GM19455 (cell line): Measurements from ENCODE around the gene UNC80.

ENCODE experiments used
- ATAC-seq: cut with Tn5 transposase; IDR thresholded peaks from one replicate; pipeline ENCODE4 v1.9.1; 2021; ENCODE audit not compliant: unreplicated experiment

UNC80 gene

DNA sequence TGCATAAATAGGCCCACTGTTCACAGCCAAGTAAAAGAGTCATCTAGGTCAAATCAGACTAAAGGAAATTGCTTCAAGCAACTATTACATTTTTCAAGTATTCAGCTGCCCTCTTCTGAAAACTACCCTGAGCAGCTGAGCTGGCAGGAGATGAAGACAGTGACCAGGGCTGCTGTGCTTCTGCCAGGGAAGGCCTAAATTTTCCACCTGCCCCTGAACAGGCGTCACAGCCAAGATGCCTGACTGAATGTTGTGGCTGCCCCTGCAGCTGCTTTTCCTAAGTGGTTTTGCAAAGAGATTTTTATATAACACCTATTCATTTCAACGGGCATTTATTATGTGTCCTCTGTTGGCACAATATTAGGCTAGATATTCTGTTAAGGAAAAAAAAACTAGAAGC lies 134.1 kb downstream of the UNC80 start:
- no peak for ATAC-seq

DNA sequence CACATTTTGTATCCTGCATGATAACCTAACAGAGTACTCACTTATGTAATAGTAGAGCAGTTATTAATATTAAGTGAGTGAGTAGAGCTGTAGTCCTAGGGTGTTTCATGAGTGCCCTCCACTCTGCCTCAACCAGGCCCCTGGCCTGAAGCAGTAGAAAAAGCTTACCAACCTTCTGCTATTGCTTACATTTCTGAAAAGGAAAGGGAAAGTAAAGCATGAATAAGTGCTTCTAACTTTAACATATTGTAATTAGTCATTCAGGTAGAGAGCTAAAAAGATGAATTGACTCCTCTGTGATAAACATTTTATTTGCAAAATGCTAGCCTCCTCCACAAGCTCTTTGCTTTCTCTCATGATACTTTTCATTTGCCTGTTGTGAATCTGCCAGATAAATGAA lies 136.1 kb downstream of the UNC80 start:
- ATAC-seq: no peak

DNA sequence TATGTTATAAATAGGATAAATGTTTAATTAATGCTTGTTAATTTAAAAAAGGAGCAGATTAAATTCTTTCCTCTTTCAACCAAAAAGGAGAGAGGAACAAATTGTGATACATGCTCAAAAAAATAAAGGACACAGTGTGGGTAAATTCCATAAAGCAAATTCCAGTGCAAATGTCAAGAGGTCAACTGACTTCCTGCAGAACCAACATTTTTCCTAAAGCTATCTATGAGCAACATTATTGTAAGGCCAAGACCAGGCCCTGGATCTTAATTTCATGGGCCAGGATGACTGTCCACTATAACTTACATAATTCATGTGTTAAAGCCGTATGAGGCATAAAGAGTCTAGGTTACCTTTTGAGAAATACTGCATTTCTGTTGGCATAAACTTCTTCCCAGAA lies 136.9 kb downstream of the UNC80 start:
- ATAC-seq: no peak

DNA sequence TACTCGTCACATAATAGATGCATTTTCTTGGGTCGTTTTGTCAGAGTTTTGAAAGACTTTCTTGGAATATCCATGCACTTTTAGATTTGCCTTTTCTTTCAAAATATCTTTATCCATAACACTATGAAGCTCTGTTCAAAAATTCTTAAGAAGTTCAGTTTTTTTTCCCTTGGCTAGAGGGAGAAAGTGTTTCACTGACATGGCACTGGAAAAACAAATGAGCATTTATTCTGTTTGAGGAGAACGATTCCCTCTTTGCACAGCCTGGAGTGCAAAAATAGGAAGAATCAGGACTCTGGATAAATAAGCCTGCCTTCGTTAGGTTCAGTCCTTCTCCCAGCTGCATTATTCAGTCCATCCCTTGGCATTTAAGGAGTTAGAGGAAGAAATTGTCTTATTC lies 139.9 kb downstream of the UNC80 start:
- ATAC-seq: no peak

DNA sequence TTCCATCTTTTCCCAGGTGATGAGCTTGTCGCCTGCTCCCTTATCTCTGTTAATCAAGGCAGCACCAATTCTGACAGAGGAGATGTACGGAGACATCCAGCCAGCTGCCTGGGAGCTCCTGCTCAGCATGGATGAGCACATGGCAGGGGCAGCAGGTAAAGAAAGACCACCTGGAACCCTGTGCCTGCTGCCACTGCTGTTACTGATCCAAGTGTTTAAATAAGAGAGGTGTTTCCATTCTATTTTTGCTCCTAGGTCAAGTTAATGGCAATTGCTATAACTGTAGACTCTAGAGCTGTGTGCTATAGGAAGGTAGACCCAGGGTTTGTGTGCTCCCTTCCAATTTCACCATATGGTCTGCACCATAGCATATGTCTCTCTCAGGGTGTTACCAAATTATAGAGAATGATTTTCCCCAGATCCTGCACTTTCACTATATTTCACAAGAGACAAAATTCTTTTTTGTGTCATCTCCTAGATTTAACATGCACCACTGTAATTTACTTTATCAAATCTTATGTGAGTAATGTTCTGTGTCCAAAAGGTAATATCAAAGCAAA lies 142.2 kb downstream of the UNC80 start:
- ATAC-seq: no peak

DNA sequence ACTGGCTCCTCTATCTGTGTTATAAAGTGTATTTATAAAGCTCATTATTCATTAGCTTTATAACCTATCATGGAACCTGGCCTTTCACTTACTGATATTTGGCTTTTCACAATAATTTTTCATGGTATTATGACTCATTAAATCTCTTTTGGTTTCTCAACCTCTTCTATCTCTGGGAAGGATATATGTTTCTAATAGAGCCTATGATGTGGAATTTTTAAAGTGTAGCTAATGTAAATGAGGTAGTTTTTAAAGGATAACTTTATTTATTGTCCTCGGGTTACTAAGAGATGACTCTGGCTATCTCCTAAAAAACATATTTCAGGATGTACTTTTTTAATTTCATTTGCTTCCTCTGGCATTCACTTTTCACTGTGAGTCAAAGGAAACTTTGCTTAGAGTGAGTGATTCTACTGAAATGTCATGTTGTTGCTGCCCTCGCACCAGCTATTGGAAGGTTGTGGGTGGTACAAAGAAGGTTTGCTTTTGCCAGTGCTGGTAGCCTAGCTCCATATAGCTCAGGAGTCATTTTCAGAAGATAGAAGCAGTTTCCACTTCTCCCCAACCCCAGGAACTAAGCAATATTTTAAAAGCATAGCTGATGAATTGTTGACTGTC lies 145.6 kb downstream of the UNC80 start:
- no peak for ATAC-seq

DNA sequence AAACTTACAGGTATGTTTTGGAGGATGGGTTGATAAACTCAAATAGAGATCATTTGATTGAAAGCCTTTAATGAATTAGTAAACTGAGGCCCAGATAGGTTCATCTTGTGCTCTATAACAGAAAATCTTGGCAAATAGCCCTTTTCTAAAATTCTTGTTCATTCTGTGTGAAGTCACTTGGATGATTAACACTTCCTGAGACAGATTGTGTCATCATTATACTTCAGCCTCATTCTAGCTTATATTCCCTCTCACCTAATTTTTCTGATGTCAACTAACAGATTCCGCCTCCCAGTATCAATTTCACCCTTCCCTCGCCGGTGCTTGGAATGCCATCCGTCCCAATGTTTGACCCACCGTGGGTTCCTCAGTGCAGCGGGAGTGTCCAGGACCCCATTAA lies 146.6 kb downstream of the UNC80 start:
- ATAC-seq: no peak

DNA sequence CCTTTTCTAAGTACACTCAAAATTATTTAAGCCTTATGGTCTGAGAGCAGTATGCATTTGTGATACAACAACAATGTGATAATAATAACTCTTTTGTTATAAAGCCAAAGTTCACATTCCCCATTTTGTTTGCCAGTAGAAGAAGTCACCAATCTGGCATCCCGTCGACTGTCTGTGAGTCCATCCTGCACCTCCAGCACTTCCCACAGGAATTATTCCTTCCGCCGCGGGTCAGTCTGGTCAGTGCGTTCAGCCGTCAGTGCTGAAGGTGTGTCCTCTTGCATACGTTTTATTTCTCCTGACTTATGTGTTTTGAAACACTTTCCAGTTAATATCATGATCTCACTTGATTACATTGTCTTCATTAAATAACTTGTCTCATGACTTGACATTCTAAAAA lies 150.5 kb downstream of the UNC80 start:
- ATAC-seq: no peak

DNA sequence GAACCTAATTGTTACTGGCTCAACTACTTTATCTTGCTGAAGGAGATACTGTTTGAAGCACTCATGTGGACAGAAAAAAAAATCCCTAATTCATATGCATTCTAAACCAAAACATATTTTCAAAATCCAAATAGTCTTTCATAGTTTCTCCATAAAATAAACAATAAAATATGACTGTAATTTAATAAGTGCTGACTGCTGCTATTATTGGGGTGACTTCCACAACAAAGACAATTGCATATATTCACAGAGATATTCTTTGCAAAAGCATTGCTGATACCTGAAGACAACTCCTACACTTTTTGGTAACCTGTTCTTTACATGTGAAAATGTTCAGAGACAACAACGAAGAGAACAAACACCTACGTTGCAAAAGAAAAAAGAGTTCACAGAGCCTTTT lies 157.7 kb downstream of the UNC80 start:
- ATAC-seq: no peak

DNA sequence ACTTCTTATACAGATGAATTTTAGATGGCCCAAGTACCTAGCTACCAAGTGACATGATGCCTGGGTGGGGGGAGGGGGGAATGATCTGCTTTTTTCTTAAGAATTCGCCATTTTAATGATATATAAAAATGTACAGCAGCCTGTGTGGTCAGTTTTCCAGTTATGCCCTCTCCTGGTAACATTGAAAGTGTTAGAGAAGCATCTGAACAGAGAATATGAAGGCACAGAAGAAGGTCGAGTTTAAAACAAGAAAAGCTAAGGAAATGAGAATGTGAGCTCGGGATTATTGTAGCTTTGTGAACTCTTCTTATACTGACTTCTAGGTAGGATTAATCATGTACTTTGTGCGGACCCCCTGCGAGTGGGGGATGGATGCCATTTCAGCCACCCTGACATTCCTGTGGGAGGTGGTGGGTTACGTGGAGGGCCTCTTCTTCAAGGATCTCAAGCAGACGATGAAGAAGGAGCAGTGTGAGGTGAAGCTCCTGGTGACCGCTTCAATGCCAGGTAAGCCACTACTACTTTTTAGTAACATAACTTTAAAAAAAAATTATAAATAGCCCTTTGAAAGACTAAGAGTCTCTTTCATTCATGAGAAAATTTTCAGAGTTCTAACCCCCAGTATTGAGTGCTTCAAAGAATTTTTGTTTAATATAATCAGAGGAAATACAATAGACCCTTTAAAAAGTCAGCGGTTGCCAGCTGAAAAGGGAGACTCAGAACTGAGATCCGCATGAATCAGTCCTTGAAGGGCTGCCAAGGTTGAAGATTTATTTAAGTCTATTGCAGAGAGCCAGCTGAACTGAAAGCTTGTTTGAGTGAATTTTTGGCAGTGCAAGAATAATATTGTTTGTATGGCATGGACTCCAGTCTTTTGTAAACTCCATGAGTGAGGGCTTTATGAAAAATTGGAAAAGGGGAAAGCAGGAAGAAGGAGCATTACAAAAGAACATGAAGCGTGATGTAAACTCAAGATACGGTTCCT lies 162.2 kb downstream of the UNC80 start:
- ATAC-seq: no peak

DNA sequence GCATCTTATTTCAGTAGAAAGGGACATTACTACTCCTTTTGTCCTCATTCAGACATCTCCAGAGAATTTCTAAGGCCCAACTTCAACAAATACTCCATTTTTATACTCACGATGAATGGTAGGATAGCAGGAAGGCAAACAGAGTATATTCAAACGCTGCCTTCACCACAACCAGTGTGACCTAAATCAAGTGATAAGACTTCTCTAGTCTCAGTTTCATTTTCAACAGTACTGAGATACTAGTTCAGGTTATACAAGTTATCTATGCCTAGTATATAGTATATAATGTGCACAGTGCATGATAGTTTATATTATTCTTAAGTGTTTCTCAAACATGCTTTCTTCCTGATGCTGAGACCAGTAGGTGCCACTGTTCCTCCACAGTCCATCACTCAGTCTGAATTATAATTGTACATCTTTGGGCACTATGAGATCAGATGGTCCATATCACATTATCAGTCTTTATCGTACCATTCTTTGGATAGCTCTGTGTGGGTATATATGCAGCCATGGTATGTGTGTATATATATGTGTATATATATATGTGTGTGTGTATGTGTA lies 164.6 kb downstream of the UNC80 start:
- no peak for ATAC-seq

DNA sequence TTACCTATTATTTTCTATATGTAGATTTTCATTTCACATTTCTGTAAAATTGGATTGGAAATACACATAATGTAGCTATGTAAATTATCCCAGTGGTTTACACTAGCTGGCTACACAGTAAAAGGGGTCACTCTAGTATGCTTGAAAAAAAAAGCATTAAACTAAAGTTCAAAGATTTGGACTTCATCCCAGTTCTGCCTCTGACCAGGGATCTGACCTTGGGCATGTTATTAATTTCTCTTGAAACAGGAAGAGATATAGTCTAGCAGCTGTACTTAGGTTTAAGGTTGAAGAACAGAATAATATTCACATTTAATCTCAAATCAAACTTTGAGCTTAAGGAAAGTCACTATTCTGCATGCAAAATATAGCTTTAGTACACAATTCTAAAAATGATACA lies 166.3 kb downstream of the UNC80 start:
- ATAC-seq: no peak

DNA sequence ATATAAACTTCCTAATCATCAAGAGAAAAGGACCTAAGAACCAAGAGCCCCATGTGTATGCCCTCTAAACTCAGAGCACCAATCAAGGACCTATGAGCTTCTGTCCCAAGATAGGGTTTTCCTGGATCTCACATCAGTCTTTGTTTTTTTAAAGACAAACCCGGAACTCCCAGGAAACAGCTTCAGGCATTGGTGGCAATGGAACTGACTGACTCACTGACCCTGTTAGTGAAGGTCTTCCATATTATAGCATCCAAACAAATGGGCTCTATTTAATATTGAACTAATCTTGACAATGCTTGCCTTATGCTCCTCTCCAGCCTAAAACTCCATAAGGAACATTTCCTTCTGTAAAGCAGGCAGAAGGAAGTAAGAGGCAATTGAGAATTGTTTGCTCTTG lies 167.3 kb downstream of the UNC80 start:
- ATAC-seq: no peak

DNA sequence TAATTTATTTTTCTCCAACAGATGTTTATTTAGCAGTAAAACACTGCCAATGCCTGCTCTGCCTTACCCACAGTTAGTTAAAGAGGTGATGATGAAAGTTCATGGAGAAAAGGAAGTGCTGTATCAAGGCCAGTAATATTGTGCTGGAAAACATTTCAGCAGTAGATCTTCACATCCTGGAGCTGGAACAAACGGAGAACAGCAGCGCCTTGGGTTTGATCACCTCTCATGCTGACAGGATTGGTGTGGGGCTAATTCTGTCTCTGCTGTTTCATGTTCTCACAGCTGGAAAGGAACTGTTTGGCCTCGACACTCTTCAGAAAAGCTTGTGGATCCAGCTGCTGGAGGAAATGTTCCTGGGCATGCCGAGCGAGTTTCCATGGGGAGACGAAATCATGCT lies 169.3 kb downstream of the UNC80 start:
- no peak for ATAC-seq

DNA sequence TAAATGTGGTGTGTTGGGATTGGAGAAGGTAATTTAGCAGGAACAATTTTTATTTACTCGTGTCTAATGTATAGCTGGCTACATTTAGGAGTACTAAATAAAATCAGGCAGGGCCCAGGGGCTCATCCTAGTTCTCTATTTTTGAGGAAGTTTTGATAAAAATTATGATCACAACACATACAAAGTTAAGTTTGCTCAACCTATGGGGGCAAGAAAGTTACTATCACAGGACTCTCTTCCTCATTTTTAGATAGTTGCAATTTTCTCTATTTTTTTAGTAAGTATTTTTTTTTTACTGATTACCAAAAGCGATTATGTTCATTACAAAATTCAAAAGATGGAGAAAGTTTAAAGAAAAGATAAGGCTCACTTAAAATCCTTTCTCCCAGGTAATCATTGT lies 170.8 kb downstream of the UNC80 start:
- no peak for ATAC-seq

DNA sequence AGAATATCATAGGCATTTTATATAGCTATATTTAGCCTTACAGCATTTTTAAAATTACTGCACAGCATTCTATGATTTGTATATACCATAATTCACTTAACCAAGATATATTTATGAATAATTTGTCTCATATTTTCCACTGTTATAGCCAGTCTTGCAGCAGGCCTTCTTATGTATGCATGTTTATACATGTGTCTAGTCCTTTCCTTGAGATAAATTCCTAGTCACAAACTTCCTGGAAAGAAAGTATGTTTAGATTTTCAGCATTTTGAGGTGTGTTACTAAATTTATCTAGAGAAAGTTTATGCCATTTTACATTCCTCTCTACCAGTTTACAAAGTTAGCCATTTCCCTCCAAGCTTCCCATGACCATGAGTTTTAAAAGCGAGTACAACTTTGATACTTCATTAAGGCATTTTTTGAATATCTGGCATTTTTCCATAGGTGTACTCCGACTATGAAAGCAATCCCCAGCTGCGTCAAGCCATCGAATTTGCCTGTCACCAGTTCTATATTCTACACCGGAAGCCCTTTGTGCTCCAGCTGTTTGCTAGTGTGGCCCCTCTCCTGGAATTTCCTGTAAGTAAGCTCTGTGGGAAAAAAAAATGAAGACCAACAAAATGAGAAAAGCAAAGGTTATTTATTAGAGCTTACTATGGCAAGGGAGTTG lies 171.4 kb downstream of the UNC80 start:
- ATAC-seq: no peak

DNA sequence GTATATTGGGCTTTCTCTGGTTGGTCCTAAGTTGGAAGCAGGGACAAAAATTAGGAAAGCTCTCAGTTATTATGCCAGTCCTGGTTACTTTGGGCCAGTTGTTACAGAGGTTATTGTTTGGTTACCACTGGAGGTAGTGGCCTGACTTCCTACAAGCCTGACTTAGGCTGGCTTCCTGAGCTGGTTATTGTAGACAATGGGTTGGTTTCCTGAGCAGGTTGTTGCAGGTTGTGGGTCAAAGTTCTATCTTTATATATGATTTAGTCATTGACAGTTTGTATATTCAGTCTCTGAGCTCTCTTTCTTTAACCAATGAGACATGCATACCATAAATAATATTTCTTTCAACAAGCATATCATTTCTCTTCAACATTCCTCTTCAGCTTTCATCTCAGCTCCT lies 172.1 kb downstream of the UNC80 start:
- no peak for ATAC-seq

DNA sequence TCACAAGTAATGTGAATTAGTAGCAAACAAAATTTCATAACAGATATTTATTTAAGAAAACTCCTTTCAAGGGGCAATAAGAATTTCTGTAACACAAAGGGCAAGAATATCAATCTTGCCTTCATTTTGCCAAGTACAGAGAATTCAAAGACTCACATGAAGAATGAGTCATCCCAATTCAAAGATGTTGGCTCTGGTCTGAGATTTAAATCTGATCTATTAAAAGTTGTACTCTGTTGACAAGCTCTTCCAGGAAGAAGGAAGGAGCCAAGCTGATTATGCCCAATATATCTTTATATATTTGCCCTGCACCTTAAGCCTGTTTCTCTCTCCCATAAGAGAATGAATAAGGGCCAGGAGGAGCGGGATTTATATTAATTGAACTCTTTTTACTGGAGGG lies 174.9 kb downstream of the UNC80 start:
- no peak for ATAC-seq

DNA sequence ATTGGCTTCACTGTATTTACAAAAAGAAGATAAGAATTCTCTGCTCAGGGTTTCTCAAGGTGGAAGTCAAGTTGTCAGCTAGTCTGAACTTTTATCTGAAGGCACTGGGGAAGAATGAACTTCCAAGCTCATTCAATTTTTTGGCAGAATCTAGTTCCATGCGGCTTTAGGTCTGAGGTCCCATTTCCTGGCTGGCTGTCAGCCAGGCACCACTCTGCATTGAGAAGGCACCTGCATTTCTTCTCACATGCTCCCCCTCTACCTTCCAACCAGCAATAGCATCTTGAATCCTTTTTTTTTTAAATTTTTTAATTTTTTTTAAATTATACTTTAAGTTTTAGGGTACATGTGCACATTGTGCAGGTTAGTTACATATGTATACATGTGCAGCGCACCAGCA lies 184.6 kb downstream of the UNC80 start:
- ATAC-seq: no peak

DNA sequence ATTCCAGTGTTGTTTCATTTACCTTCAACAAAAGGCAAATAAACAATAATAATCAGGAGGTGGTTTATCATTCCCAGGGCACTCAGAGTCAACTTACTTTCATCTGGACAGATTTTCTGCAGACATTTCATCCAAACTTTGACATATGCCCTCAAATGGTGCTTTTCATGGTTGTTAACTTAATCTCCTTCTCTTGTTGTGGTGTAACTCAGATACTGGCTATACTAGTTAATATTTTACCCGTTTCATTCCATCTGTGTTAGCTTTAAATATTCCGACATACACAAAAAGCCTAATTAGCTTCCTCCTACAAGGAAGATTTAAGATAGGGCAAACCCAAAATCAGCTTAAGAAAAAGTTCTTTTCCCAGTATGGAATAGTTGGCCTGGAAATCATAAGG lies 186.4 kb downstream of the UNC80 start:
- ATAC-seq: no peak

DNA sequence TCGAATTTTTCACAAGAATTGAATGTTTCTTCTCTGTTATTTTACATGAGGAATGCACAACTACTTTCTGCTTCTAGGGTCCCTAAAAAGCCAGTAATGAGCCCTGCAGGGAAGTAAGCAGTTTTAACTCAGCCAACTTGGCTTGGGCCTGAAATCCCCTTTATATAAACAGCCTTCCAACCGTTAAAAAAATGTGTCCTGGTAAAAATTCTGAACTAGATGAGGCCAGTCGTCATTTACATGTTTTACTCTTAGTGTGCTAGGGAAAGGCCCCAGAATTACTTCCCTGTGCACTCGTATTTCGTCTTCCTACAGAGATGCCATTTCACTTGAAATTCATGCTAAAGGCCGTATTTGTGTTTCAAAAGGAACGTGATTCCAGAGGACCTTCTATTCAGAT lies 188.4 kb downstream of the UNC80 start:
- no peak for ATAC-seq
